Central memory CD8-positive, alpha-beta T cell (primary cell): ENCODE data around the gene LKAAEAR1.
"Not testable (repeated sequence)": the region's sequence is repeated elsewhere in the genome, so short reads cannot be mapped to it uniquely, and the experiment has no call there.

ENCODE experiments used
- ATAC-seq: fragments of 150-1000 bp; cut with Tn5 transposase; replicated peaks from 2 replicates; pipeline ENCODE4 v1.10.0; 2022; ENCODE audit warnings: mild to moderate bottlenecking, moderate FRiP score, moderate number of reproducible peaks; ENCODE audit not compliant: poor library complexity, severe bottlenecking; ENCODE audit errors: extremely low read depth
- DNase-seq, 2 donors: peaks; one replicate each; pipeline ENCODE4 v3.0.0; 2021; ENCODE audit warnings: low spot score in 2 of 2
- H3K27ac Mint-ChIP-seq: one replicate; pipeline ENCODE4 v1.8.0; 2022; ENCODE audit warnings: low read depth, mild to moderate bottlenecking, moderate library complexity, mixed read lengths
- H3K27me3 Mint-ChIP-seq: one replicate; pipeline ENCODE4 v1.8.0; 2022; ENCODE audit warnings: mixed read lengths
- H3K36me3 Mint-ChIP-seq: one replicate; pipeline ENCODE4 v1.8.0; 2022; ENCODE audit warnings: mild to moderate bottlenecking, moderate library complexity, mixed read lengths; ENCODE audit not compliant: insufficient read depth
- H3K4me1 Mint-ChIP-seq: one replicate; pipeline ENCODE4 v1.8.0; 2022; ENCODE audit warnings: mixed read lengths
- H3K4me3 Mint-ChIP-seq: one replicate; pipeline ENCODE4 v1.8.0; 2022; ENCODE audit warnings: mild to moderate bottlenecking, moderate library complexity, mixed read lengths
- H3K9me3 Mint-ChIP-seq: one replicate; pipeline ENCODE4 v1.8.0; 2022; ENCODE audit warnings: mixed read lengths

Gene LKAAEAR1

GRCh38 chr20:64099880-64100565 lies 15.8 kb upstream of the LKAAEAR1 start:
- no peaks in the 10 kb centered on the region for H3K4me1 Mint-ChIP-seq
- no peak overlapping the region for H3K27ac Mint-ChIP-seq
- H3K36me3 Mint-ChIP-seq = peaks cover 1% of the 10 kb centered on the region
- peak in 1 of 2 donors; percentile 50 for DNase-seq
- ATAC-seq = peak; percentile 86
- no peaks in the 10 kb centered on the region for H3K9me3 Mint-ChIP-seq
- H3K27me3 Mint-ChIP-seq = peaks cover 27% of the 10 kb centered on the region
- no peak overlapping the region for H3K4me3 Mint-ChIP-seq

DNA sequence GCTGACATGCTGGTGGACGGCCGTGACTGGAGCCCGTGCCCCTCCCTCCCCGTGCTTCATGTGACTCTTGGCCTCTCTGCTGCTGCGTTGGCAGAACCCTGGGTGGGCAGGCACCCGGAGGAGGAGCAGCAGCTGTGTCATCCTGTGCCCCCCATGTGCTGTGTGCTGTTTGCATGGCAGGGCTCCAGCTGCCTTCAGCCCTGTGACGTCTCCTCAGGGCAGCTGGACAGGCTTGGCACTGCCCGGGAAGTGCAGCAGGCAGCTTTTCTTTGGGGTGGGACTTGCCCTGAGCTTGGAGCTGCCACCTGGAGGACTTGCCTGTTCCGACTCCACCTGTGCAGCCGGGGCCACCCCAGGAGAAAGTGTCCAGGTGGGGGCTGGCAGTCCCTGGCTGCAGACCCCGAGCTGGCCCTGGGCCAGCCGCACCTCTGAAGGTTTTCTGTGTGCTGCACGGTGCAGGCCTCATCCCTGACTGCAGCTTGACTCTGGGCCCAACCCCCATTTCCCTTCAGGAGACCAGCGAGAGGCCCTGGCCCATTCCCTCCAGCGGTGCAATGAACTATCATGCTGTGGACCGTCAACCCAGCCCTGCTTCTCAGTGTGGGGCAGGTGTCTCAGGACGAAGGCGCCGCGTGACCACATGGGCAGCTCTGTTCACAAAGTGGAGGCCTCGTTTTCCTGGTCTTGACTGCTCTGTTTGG lies 15.0 kb upstream of the LKAAEAR1 start:
- H3K27me3 Mint-ChIP-seq = peaks cover 27% of the 10 kb centered on the region

GRCh38 chr20:64098471-64099013 lies 14.3 kb upstream of the LKAAEAR1 start:
- ATAC-seq = no peak
- no peak for DNase-seq
- H3K27me3 Mint-ChIP-seq = peaks cover 20% of the 10 kb centered on the region
- H3K27ac Mint-ChIP-seq = no peak overlapping the region
- H3K4me1 Mint-ChIP-seq = no peaks in the 10 kb centered on the region
- H3K9me3 Mint-ChIP-seq = no peaks in the 10 kb centered on the region
- H3K36me3 Mint-ChIP-seq = peaks cover 1% of the 10 kb centered on the region
- no peak overlapping the region for H3K4me3 Mint-ChIP-seq

More for the DNA sequence above, 15.0 kb upstream of the LKAAEAR1 start:
- ATAC-seq (no peak), DNase-seq (no peak)
- H3K4me3 Mint-ChIP-seq = no peak overlapping the region
- H3K36me3 Mint-ChIP-seq = peaks cover 1% of the 10 kb centered on the region
- H3K9me3 Mint-ChIP-seq = no peaks in the 10 kb centered on the region
- H3K4me1 Mint-ChIP-seq = no peaks in the 10 kb centered on the region
- no peak overlapping the region for H3K27ac Mint-ChIP-seq

- H3K27ac Mint-ChIP-seq = no peak overlapping the region
- DNase-seq (no peak), ATAC-seq (no peak)
- no peaks in the 10 kb centered on the region for H3K9me3 Mint-ChIP-seq
- no peaks in the 10 kb centered on the region for H3K36me3 Mint-ChIP-seq
- peaks cover 7% of the 10 kb centered on the region for H3K27me3 Mint-ChIP-seq
- no peaks in the 10 kb centered on the region for H3K4me1 Mint-ChIP-seq
- no peak overlapping the region for H3K4me3 Mint-ChIP-seq
These were observed 12.3 kb upstream of the LKAAEAR1 start for GRCh38 chr20:64096535-64096934.

GRCh38 chr20:64095927-64096326 lies 11.7 kb upstream of the LKAAEAR1 start:
- H3K27ac Mint-ChIP-seq = no peak overlapping the region
- H3K4me1 Mint-ChIP-seq = no peaks in the 10 kb centered on the region

GRCh38 chr20:64095455-64095854 lies 11.3 kb upstream of the LKAAEAR1 start:
- H3K4me1 Mint-ChIP-seq = no peaks in the 10 kb centered on the region
- no peaks in the 10 kb centered on the region for H3K27me3 Mint-ChIP-seq
- no peaks in the 10 kb centered on the region for H3K9me3 Mint-ChIP-seq
- DNase-seq = no peak
- ATAC-seq = no peak
- H3K27ac Mint-ChIP-seq = no peak overlapping the region
- no peak overlapping the region for H3K4me3 Mint-ChIP-seq
- no peaks in the 10 kb centered on the region for H3K36me3 Mint-ChIP-seq

More at GRCh38 chr20:64095927-64096326, 11.7 kb upstream of the LKAAEAR1 start:
- no peak for ATAC-seq
- Mint-ChIP-seq H3K9me3 (no peaks in the 10 kb centered on the region), H3K27me3 (peaks cover under 1% of the 10 kb centered on the region), H3K4me3 (no peak overlapping the region), H3K36me3 (no peaks in the 10 kb centered on the region)
- DNase-seq = no peak

- ATAC-seq = no peak
- no peaks in the 10 kb centered on the region for H3K36me3 Mint-ChIP-seq
- no peak overlapping the region for H3K27ac Mint-ChIP-seq
- no peak overlapping the region for H3K4me3 Mint-ChIP-seq
- no peak for DNase-seq
- no peaks in the 10 kb centered on the region for H3K4me1 Mint-ChIP-seq
- H3K9me3 Mint-ChIP-seq = no peaks in the 10 kb centered on the region
- H3K27me3 Mint-ChIP-seq = no peaks in the 10 kb centered on the region
These were observed 8.9 kb upstream of the LKAAEAR1 start for GRCh38 chr20:64093013-64093503.

DNA sequence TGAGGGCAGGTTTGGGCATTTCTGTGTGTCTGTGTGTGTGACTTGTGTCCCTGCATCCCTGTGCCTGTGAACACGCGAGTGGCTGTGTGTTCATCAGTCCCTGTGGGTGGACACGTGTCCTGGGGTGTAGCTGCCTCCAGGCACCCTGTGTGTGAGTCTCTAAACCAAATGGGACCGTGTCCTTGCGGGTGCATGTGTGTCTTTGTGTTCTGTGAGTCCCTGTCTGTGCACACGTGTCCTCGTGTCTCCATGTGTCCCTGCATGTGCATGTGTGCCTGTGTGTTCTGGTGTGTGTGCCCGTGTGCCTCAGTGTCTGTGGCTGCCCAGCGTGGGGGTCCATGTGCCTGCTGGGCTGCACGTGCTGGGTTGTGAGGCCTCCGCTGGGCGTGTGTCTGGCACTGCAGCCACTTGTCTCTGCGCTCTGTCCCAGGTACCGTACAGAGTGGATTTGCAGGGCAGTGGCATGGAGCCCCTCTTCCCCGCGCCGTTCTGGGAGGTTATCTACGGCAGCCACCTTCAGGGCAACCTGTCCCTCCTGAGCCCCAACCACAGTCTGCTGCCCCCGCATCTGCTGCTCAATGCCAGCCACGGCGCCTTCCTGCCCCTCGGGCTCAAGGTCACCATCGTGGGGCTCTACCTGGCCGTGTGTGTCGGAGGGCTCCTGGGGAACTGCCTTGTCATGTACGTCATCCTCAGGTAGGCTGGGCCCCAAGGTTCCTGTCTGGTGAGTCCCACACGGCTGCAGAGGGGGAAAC lies 8.2 kb upstream of the LKAAEAR1 start:
- H3K27ac Mint-ChIP-seq = no peak overlapping the region

DNA sequence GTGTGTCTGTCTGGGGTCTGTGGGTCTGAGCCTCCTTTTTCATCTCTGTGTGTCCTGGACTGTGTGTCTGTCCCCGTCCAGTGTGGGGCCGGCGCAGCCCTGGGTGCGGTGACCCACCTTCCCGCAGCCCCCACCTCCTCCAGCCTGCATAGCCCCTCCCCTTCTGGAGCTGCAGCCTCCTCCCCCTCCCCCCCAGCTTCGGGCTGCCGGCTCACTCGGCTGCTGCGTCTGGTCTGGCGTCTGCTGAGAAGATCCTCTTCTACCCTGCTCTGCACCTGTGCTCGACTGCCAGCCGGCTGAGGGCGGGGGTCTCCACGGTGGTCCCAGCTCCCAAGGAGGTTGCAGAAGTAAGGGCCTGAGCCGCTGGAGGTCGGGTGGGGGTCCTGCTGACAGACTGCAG lies 7.6 kb upstream of the LKAAEAR1 start:
- no peaks in the 10 kb centered on the region for H3K9me3 Mint-ChIP-seq
- H3K27ac Mint-ChIP-seq = no peak overlapping the region
- no peaks in the 10 kb centered on the region for H3K27me3 Mint-ChIP-seq
- no peak overlapping the region for H3K4me3 Mint-ChIP-seq
- ATAC-seq (no peak), DNase-seq (no peak)
- no peaks in the 10 kb centered on the region for H3K4me1 Mint-ChIP-seq
- H3K36me3 Mint-ChIP-seq = no peaks in the 10 kb centered on the region

More for the DNA sequence above, 8.2 kb upstream of the LKAAEAR1 start:
- DNase-seq = no peak
- Mint-ChIP-seq H3K27me3 (no peaks in the 10 kb centered on the region), H3K9me3 (no peaks in the 10 kb centered on the region), H3K36me3 (no peaks in the 10 kb centered on the region), H3K4me1 (no peaks in the 10 kb centered on the region), H3K4me3 (no peak overlapping the region)
- ATAC-seq = no peak

DNA sequence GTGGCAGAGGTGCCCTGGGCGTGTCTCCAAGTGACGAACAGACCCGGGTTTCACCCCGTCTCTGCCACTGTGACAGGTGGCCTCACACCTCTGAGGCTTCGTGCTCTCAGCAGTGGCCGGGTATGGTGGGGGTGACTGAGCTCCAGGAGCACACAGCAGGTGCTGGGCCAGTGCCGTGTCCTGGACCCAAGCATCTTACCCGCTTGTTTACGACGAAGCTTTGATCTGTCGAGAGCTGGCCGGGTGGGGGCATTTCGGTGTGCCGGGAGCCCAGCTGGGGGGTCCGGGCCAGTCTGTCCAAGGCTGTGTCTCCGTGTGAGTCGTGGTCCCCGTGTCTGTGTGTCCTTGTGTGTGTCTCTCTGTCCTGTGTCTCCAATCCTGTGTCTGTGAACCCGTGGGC lies 7.1 kb upstream of the LKAAEAR1 start:
- Mint-ChIP-seq H3K4me1 (no peaks in the 10 kb centered on the region), H3K27me3 (no peaks in the 10 kb centered on the region), H3K9me3 (no peaks in the 10 kb centered on the region), H3K27ac (no peak overlapping the region), H3K36me3 (no peaks in the 10 kb centered on the region), H3K4me3 (no peak overlapping the region)
- DNase-seq (no peak), ATAC-seq (no peak)

DNA sequence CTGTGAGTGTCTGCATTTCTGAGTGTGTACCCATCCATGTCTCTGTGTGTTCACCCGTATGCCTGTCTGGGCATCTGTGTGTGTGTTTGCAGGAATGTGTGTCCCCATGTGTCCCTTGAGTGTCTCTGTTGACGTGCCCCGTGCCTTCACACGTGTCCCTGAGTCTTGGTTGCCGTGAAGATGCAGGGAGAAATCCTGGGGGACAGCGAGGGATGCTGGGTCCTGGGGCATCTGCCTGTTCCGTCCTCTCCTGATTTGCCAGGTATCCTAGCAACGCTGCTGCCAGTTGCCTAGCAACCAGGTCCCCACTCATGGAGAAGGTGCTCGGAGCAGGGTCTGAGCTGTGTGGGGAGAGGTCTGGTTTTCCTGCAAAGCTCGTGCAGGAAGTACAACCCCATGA lies 6.0 kb upstream of the LKAAEAR1 start:
- no peak for DNase-seq
- Mint-ChIP-seq H3K4me1 (no peaks in the 10 kb centered on the region), H3K36me3 (no peaks in the 10 kb centered on the region), H3K27me3 (no peaks in the 10 kb centered on the region), H3K27ac (no peak overlapping the region), H3K4me3 (no peak overlapping the region), H3K9me3 (no peaks in the 10 kb centered on the region)
- no peak for ATAC-seq

DNA sequence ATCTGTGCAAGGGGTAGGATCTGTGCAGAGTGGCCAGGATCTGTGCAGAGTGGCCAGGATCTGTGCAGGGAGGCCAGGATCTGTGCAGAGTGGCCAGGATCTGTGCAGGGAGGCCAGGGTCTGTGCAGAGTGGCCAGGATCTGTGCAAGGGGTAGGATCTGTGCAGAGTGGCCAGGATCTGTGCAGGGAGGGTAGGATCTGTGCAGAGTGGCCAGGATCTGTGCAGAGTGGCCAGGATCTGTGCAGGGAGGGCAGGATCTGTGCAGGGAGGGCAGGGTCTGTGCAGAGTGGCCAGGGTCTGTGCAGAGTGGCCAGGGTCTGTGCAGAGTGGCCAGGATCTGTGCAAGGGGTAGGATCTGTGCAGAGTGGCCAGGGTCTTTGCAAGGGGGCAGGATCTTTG lies 4.4 kb upstream of the LKAAEAR1 start:
- DNase-seq, H3K4me3 Mint-ChIP-seq, H3K36me3 Mint-ChIP-seq, H3K9me3 Mint-ChIP-seq, H3K4me1 Mint-ChIP-seq, H3K27me3 Mint-ChIP-seq, H3K27ac Mint-ChIP-seq, ATAC-seq: not testable (repeated sequence)
